Fibroblast of lung (primary cell): ENCODE data around the gene MAP2K5. TPM values are rescaled to one million over a fixed set of nuclear protein-coding genes. Genes with fewer than 3 reads are reported as not detected.

ENCODE experiments used
- DNase-seq, 2 donors: peaks; one replicate each; pipeline versions ENCODE4 v3.0.0 to v3.0.0-alpha.2; 2010; ENCODE audit warnings: low read depth in 2 of 2
- H2AFZ ChIP-seq: 2 replicates; pipeline ENCODE4 v1.5.1; 2012; ENCODE audit warnings: low read length, control low read depth, inconsistent platforms
- H3K27ac ChIP-seq: 2 replicates; pipeline ENCODE4 v1.5.1; 2011; ENCODE audit warnings: low read length, control low read depth; ENCODE audit not compliant: insufficient read depth
- H3K27me3 ChIP-seq: 2 replicates; pipeline ENCODE4 v1.5.1; 2011; ENCODE audit warnings: mild to moderate bottlenecking, low read length; ENCODE audit not compliant: control insufficient read depth, insufficient read depth
- H3K36me3 ChIP-seq: 2 replicates; pipeline ENCODE4 v1.5.1; 2011; ENCODE audit warnings: low read length; ENCODE audit not compliant: control insufficient read depth, insufficient read depth
- H3K4me1 ChIP-seq: 2 replicates; pipeline ENCODE4 v1.5.1; 2011; ENCODE audit warnings: low read length; ENCODE audit not compliant: control insufficient read depth, insufficient read depth; ENCODE audit errors: extremely low read depth
- H3K4me2 ChIP-seq: 2 replicates; pipeline ENCODE4 v1.5.1; 2011; ENCODE audit warnings: low read length, control low read depth; ENCODE audit not compliant: insufficient read depth; ENCODE audit errors: extremely low read depth
- H3K4me3 ChIP-seq, 4 experiments: fragments of 200-600 bp in 1 of 4; sonication (generic) in 1 of 4; replicated peaks in 1 of 4; 2 replicates each; pipeline ENCODE4 v1.5.1; 2011 to 2016; ENCODE audit warnings: low read length in 4 of 4, low read depth in 3 of 4, mild to moderate bottlenecking in 3 of 4, control low read depth in 2 of 4, inconsistent platforms in 1 of 4, mixed read lengths in 1 of 4; ENCODE audit not compliant: insufficient read depth in 1 of 4; ENCODE audit errors: control extremely low read depth in 1 of 4
- H3K79me2 ChIP-seq: 2 replicates; pipeline ENCODE4 v1.5.1; 2012; ENCODE audit warnings: mild to moderate bottlenecking, low read length, inconsistent platforms; ENCODE audit not compliant: control insufficient read depth, insufficient read depth
- H3K9ac ChIP-seq: 2 replicates; pipeline ENCODE4 v1.5.1; 2011; ENCODE audit warnings: mild to moderate bottlenecking, low read length, control low read depth; ENCODE audit not compliant: insufficient read depth
- H3K9me3 ChIP-seq: 2 replicates; pipeline ENCODE4 v1.5.1; 2012; ENCODE audit warnings: low read depth, low read length; ENCODE audit not compliant: control insufficient read depth, insufficient read depth
- H4K20me1 ChIP-seq: 2 replicates; pipeline ENCODE4 v1.5.1; 2011; ENCODE audit warnings: low read length; ENCODE audit not compliant: control insufficient read depth, insufficient read depth; ENCODE audit errors: extremely low read depth
- CTCF ChIP-seq, 2 donors: IDR thresholded peaks in 1 of 2; conservative IDR thresholded peaks in 1 of 2; 1 replicate in 1 of 2; 2 replicates in 1 of 2; pipeline ENCODE4 v1.5.1; 2011 to 2012; ENCODE audit warnings: low read length in 2 of 2, control low read depth in 1 of 2, inconsistent platforms in 1 of 2, low read depth in 1 of 2, mild to moderate bottlenecking in 1 of 2
- EZH2 ChIP-seq: IDR thresholded peaks from 2 replicates; pipeline ENCODE4 v1.5.1; 2012; ENCODE audit warnings: low read length, control low read depth, mild to moderate bottlenecking; ENCODE audit errors: missing control alignments
- polyA plus RNA-seq, 2 donors: library from polyadenylated mRNA; depleted of rRNA in 1 of 2; stranded (reverse) in 1 of 2; unstranded in 1 of 2; fragments of >200 nt; gene quantifications; 2 replicates each; pipeline ENCODE4 v1.2.1, GENCODE V29; 2011 to 2012; ENCODE audit warnings: missing spikeins in 1 of 2
- total RNA-seq: library from RNA; depleted of rRNA; stranded (reverse); fragments of >200 nt; gene quantifications from 2 replicates; pipeline ENCODE4 v1.2.1, GENCODE V29; 2014

MAP2K5 gene
- total and polyA plus RNA-seq, 2 donors (not counting 1 experiment from before 2014, with no cell fraction given), result 5.7 to 10.2 TPM

- H2AFZ ChIP-seq, result no peak overlapping the region
- no peaks in the 10 kb centered on the region for H4K20me1 ChIP-seq
- no peaks in the 10 kb centered on the region for H3K9me3 ChIP-seq
- no peaks in the 10 kb centered on the region for H3K79me2 ChIP-seq
- no peak for DNase-seq
- H3K36me3 ChIP-seq, result no peaks in the 10 kb centered on the region
- H3K4me2 ChIP-seq, result no peak overlapping the region
- H3K4me3 ChIP-seq, result no peak overlapping the region
- H3K9ac ChIP-seq, result no peak overlapping the region
- H3K4me1 ChIP-seq, result no peaks in the 10 kb centered on the region
- TF ChIP-seq EZH2 (no peak), CTCF (conservative IDR thresholded peaks at IDR 0.05 in 1 of 2, IDR thresholded peaks at IDR 0.05 in 1 of 2; ENCODE audit: low read depth in 1 of 2, low read length in 2 of 2) (no peak)
- no peaks in the 10 kb centered on the region for H3K27me3 ChIP-seq
- H3K27ac ChIP-seq, result no peak overlapping the region
Measured at GRCh38 chr15:67573194-67573593, 30.7 kb downstream of the MAP2K5 start.

GRCh38 chr15:67575039-67575502 is 32.6 kb downstream of the MAP2K5 start:
- H3K27ac ChIP-seq, result no peak overlapping the region
- H3K27me3 ChIP-seq, result no peaks in the 10 kb centered on the region
- H2AFZ ChIP-seq, result no peak overlapping the region
- DNase-seq, result peak in 1 of 2 donors; percentile 28
- no peaks in the 10 kb centered on the region for H3K4me1 ChIP-seq
- no peak for TF ChIP-seq CTCF (conservative IDR thresholded peaks at IDR 0.05 in 1 of 2, IDR thresholded peaks at IDR 0.05 in 1 of 2; ENCODE audit: low read depth in 1 of 2, low read length in 2 of 2)
- no peak for TF ChIP-seq EZH2
- H3K9me3 ChIP-seq, result no peaks in the 10 kb centered on the region
- no peak overlapping the region for H3K4me3 ChIP-seq
- H3K4me2 ChIP-seq, result no peak overlapping the region
- no peaks in the 10 kb centered on the region for H3K79me2 ChIP-seq
- H4K20me1 ChIP-seq, result no peaks in the 10 kb centered on the region
- no peak overlapping the region for H3K9ac ChIP-seq
- H3K36me3 ChIP-seq, result no peaks in the 10 kb centered on the region

- H3K36me3 ChIP-seq, result no peaks in the 10 kb centered on the region
- no peak overlapping the region for H3K4me3 ChIP-seq
- no peaks in the 10 kb centered on the region for H3K9me3 ChIP-seq
- no peaks in the 10 kb centered on the region for H4K20me1 ChIP-seq
- no peak overlapping the region for H3K4me2 ChIP-seq
- no peaks in the 10 kb centered on the region for H3K79me2 ChIP-seq
- H3K9ac ChIP-seq, result no peak overlapping the region
- H3K27me3 ChIP-seq, result no peaks in the 10 kb centered on the region
- no peak overlapping the region for H3K27ac ChIP-seq
- TF ChIP-seq CTCF (conservative IDR thresholded peaks at IDR 0.05 in 1 of 2, IDR thresholded peaks at IDR 0.05 in 1 of 2; ENCODE audit: low read depth in 1 of 2, low read length in 2 of 2) (no peak), EZH2 (no peak)
- no peak for DNase-seq
- no peak overlapping the region for H2AFZ ChIP-seq
- H3K4me1 ChIP-seq, result no peaks in the 10 kb centered on the region
Measured at GRCh38 chr15:67578020-67578600, 35.6 kb downstream of the MAP2K5 start.
